Endometrial microvascular endothelial cells (primary cell): ENCODE results near the gene POFUT2. TPM values are rescaled to one million over a fixed set of nuclear protein-coding genes. Genes with fewer than 3 reads are reported as not detected.

Source experiments
- in situ Hi-C: cut with HindIII; loops from 2 replicates; pipeline ENCODE4 v1.10.0; 2017; ENCODE audit warnings: low sequenced_read_pairs, low pct_unique_long_range_greater_than_20kb; ENCODE audit errors: inconsistent ontology term
- total RNA-seq: library from RNA; depleted of rRNA; stranded (reverse); fragments of >200 nt; gene quantifications from one replicate; pipeline ENCODE4 v1.2.3, GENCODE V29; 2015; ENCODE audit errors: inconsistent ontology term

The POFUT2 gene
- total RNA-seq, 1 donor from 2014 or later, result 25.5 TPM

GRCh38 chr21:45244799-45245340, 42.8 kb downstream of the POFUT2 start:
- in situ Hi-C loops, result no loop called here

GRCh38 chr21:45243603-45244002, 44.1 kb downstream of the POFUT2 start:
- in situ Hi-C loops, result no loop called here

- in situ Hi-C loops, result no loop called here
Measured at GRCh38 chr21:45241357-45241756, 46.3 kb downstream of the POFUT2 start.

- in situ Hi-C loops, result no loop called here
Measured at GRCh38 chr21:45237401-45237800, 50.3 kb downstream of the POFUT2 start.

- in situ Hi-C loops, result no loop called here
Measured at GRCh38 chr21:45236481-45236880, 51.2 kb downstream of the POFUT2 start.

DNA sequence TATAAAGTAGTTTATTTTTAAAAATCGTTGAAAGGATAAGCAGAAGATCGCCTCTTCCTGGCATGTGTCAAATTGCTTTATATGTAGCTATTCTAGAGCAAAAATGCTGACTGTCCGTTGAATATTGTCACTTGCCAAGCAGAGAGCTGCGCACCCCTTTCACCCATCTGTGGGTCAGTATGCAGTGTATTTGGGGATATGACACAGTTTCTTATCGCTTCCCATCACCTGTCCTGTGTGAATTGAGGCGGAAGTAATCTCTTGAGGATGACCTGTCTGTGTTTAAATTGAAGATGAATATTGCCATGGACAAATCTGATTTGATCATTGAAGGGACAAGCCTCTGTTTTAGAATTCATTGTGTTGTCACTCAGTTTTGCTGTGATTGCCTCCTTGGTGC, 52.2 kb downstream of the POFUT2 start:
- in situ Hi-C loops, result no loop called here

DNA sequence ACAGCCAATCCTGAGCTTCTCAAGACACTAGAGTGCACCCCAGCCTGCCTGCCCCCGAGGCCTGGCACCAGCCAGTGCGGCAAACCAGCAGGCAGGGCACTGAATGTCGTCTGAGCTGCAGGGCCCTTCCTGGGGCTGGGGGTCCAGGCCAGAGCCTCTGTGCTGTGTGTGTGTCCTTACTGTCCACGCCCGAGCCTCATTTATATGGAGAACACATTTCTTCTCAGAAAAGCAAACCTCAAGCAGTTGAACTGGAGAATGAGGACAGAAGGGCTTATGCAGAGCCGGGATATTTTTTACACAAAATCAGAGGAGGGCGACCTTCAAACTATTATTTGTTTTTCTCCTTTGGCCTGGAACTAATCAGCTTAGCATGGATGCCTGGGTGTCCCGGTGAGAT, 52.7 kb downstream of the POFUT2 start:
- in situ Hi-C loops, result no loop called here

- in situ Hi-C loops, result no loop called here
Measured at GRCh38 chr21:45234127-45234526, 53.6 kb downstream of the POFUT2 start.

GRCh38 chr21:45231705-45232104, 56.0 kb downstream of the POFUT2 start:
- in situ Hi-C loops, result no loop called here

DNA sequence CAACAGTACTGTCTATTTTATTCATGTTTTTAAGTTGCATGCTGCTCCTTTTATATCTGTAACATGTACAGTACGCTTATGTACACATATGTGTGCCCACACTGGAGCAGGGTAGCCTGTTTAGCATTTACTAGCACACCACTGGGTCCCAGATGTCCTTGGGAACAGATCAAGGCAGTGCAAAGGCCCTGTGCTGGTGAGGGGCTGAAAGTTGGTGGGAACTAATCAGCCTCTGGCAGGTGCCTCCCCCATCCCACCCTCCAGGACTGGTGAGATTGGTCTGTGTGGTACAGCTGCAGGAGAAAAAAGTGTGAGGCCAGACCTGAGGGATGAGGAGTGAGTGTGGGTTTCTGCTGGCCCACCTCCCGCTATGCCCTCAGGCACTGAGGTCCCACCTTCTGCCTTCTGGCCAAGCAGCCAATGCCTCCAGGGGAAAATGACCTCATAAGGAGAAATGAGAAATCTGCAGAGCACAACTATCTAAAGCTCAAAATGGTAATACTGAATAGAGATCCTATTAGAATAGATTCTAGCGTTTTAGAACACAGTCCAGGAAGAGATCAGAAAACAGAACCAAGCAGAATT, 58.9 kb downstream of the POFUT2 start:
- in situ Hi-C loops, result no loop called here

DNA sequence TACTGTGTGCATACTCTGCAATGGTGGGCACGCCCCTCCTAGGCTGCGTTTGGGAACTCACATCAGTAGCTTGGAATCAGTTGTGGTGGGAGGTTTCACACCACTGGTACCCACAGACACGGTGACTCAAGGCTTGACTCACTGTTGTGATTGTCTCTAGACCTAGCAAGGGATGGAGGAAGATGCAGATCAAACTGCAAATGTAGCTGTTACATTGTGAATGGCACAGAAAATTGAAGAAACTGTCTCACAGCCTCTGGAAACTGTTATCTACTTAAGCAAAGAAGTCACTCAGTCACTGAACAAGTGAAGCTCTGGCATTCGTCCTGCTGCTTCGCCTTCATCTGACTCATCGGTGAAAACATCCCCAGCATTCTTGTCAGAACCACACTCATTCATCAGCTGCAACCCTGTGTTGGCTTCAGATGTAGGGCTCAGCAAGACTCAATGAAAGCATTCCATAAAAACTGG, 59.5 kb downstream of the POFUT2 start:
- in situ Hi-C loops, result no loop called here

DNA sequence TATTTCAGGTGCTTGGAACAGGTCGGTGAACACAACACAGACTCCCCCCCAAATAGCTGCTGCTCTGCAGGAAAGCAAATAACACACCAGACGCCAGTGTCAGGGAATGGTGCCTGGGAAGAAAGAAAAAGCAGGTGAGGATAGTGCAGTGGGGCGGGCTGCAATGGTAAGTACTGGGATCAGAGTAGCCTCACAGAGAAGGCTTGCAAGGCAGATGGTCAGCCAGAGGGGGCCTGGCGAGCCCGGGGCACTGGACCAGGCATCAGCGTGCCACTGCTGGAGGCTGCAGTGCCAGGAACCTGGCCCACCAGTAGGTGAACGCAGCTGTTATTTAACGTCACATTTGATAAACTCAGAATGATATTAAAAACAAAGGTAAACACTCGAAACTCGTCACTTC, 60.0 kb downstream of the POFUT2 start:
- in situ Hi-C loops, result no loop called here

DNA sequence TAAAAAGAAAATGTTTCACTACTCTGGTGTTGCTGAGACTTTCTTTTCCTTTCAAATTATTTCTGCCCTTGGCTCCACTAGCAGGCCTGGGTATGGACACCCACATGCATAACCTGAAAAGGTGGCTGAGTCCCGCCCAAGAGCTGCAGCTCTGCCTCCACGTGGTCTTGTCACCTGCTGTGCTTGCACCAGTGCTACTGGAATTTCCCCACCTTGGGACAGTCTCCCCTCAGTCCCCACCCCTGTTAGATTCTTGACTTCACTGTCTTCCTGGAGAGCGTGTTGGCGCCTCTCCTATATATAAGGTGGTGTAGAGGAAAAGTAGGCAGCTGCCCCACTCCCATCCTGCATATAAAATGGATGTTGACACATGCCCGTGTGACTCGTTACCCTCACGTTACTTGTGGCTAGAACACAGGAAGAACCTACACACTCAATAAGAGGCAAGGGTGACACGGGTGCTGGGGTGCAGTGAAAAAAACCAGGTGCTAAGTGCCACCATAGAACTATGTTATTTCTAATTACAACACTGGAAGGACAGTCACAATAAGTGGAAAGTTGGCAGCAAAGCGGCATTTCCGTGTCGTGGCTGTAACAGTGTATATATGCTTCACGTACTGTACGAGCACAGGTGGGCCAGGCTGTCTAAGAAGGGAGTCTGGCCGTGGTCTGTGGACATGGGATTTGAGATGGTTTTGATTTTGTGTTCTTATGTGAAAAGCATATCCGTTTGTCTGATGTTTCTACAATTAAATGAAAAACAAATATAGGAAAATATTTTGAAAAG, 61.0 kb downstream of the POFUT2 start:
- in situ Hi-C loops, result no loop called here

DNA sequence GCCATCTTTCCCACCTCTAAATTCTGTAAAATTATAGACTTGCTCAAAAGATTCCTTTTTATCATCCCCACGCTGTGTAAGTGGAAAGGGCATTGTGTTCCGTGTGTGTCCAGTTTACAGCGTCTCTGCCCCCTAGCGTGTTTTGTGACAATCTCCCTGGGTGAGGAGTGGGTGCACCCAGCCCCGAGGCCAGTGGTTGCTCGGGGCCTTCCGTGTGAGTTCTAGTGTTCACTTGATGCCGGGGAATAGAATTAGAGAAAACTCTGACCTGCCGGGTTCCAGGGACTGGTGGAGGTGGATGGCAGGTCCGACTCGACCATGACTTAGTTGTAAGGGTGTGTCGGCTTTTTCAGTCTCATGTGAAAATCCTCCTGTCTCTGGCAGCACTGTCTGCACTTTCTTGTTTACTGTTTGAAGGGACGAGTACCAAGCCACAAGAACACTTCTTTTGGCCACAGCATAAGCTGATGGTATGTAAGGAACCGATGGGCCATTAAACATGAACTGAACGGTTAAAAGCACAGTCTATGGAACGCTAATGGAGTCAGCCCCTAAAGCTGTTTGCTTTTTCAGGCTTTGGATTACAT, 61.9 kb downstream of the POFUT2 start:
- in situ Hi-C loops, result no loop called here

DNA sequence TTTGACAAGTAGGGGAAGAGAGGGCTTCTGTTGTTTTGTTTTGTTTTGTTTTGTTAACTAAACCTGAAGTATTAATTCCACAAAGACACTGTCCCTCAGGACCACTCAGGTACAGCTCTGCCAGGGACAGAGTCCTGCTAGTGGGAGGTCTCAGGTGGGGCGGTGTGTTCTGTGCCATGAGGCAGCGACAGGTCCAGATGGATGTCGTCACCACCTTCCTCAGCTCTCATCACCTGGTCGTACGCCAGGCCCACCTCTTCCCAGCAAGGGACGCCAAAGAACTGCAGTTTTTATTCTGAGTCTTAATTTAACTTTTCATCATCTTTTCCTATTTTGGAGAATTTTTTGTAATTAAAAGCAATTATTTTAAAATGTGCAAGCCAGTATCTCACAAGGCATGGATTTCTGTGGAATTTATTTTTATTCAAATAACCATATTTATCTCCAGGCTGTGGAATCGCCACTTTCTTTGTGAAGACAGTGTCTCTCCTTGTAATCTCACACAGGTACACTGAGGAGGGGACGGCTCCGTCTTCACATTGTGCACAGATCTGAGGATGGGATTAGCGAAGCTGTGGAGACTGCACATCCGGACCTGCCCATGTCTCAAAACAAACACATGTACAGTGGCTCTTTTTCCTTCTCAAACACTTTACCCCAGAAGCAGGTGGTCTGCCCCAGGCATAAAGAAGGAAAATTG, 62.5 kb downstream of the POFUT2 start:
- in situ Hi-C loops, result no loop called here

DNA sequence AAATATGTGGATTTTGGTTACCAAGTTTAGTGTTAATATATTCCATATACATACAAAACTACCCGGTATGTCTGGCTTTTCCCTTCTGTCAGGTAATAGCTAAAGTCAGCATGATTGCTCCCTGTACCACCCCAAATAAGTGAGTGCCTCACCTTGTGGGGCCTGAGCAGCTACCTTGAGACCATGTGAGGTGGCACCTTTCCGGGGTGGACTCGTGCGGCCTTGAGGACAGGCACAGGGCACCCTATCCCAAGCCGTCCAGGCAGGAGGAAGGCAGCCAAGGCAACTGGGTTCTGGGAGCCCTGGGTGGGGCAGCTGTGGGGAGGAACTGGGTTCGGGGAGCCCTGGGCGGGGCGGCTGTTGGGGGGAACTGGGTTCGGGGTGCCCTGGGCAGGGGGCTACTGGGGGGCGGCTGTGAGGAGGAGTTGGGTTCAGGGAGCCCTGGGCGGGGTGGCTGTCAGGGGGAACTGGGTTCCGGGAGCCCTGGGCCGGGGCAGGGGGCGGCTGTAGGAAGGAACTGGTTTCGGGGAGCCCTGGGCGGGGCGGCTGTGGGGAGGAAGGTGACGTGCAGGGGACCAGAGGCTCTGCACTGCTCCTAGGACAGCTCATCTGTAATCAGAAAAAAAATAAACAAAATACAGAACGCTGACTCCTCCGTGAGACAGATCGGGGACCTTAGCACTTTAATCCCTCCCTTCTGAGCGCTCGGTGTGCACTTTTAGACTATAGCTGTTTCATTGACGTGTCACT, 63.3 kb downstream of the POFUT2 start:
- in situ Hi-C loops, result no loop called here

DNA sequence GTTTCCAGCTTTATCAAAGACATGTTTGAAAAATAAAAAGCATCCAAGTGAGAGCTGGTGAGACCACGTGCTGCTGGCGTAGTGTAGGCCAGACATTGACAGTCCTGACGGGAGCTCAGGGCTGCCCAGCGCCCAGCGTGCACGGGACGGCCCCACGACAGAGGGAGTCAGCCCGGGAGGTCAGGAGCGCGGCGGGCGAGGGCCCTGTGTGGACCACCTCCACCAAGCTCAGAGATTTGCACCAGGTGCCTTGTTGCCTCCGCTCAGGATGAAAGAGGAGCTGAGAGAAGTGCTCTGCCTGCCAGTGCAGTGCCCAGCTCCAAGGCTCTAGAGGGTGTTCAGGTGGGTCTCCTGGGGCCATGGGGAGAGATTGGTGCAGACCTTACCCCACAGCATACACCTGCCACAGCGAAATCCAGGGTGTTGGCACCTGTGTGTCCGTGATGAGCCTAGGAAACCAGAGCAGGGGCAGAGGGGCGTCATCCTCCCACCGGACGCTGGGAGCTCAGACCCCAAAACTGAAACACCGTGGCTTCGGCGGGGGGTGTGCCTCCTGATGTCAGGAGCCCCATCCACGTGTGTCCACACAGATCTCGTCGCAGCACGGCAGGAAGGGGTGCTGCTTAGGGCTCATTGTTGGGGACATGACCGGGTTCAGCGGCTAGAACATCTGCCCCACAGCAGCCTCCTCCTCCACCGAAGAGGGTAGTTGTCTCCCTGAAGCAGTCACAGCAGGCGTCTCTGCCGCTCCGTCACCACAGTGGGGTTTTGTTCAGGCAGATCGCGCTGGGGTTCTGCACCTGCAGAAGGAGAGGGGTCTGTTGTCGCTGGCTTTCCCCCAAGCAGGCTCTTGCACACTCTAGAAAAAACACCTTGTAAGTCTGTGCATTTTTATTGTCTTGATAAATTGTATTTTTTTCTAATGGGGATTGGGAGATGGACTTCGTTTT, 64.2 kb downstream of the POFUT2 start:
- in situ Hi-C loops, result no loop called here

DNA sequence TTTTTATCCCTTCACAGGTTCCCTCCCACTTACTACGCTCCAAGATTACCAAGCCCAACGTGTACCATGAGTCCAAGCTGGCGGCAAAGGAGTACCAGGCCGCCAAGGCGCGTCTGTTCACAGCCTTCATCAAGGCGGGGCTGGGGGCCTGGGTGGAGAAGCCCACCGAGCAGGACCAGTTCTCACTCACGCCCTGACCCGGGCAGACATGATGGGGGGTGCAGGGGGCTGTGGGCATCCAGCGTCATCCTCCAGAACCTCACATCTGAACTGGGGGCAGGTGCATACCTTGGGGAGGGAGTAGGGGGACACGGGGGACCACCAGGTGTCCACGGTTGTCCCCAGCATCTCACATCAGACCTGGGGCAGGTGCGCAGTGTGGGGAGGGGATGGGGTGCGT, 65.7 kb downstream of the POFUT2 start:
- in situ Hi-C loops, result no loop called here
